Astrocyte (in vitro differentiated cells and primary cell): ENCODE measurements around the gene SH3BP4. TPM values are rescaled to one million over a fixed set of nuclear protein-coding genes. Genes with fewer than 3 reads are reported as not detected.

ENCODE experiments used
- DNase-seq: peaks from one replicate; pipeline ENCODE4 v3.0.0-alpha.2; 2010; ENCODE audit warnings: low read depth
- FAIRE-seq: peaks from 2 replicates; lab custom pipeline; 2011; peaks lifted over from hg19 to GRCh38; lab: Jason Lieb, UNC
- H2AFZ ChIP-seq: 2 replicates; pipeline ENCODE4 v1.6.0; 2012; ENCODE audit warnings: low read depth, low read length, inconsistent platforms
- H3K27ac ChIP-seq: 2 replicates; pipeline ENCODE4 v1.5.1; 2011; ENCODE audit warnings: low read depth, low read length, inconsistent platforms
- H3K27me3 ChIP-seq: 2 replicates; pipeline ENCODE4 v1.6.0; 2011; ENCODE audit warnings: low read length, inconsistent platforms; ENCODE audit not compliant: insufficient read depth
- H3K36me3 ChIP-seq: 2 replicates; pipeline ENCODE4 v1.5.1; 2011; ENCODE audit warnings: low read length, inconsistent platforms; ENCODE audit not compliant: insufficient read depth
- H3K4me1 ChIP-seq: 2 replicates; pipeline ENCODE4 v1.5.1; 2011; ENCODE audit warnings: low read length, inconsistent platforms; ENCODE audit not compliant: insufficient read depth
- H3K4me2 ChIP-seq: 2 replicates; pipeline ENCODE4 v1.6.0; 2012; ENCODE audit warnings: low read length, inconsistent platforms
- H3K4me3 ChIP-seq: 2 replicates; pipeline ENCODE4 v1.5.1; 2011; ENCODE audit warnings: low read depth, mild to moderate bottlenecking, low read length, inconsistent platforms; ENCODE audit not compliant: insufficient read depth
- H3K79me2 ChIP-seq: 2 replicates; pipeline ENCODE4 v1.6.0; 2012; ENCODE audit warnings: mild to moderate bottlenecking, low read length, inconsistent platforms; ENCODE audit not compliant: insufficient read depth
- H3K9ac ChIP-seq: 2 replicates; pipeline ENCODE4 v1.6.0; 2012; ENCODE audit warnings: mild to moderate bottlenecking, low read length, inconsistent platforms
- H3K9me3 ChIP-seq: 2 replicates; pipeline ENCODE4 v1.5.1; 2012; ENCODE audit warnings: low read depth, mild to moderate bottlenecking, low read length, inconsistent platforms; ENCODE audit not compliant: insufficient read depth
- H4K20me1 ChIP-seq: 2 replicates; pipeline ENCODE4 v1.6.0; 2012; ENCODE audit warnings: low read length, inconsistent platforms; ENCODE audit not compliant: insufficient read depth
- H3K27ac Mint-ChIP-seq: one replicate; pipeline ENCODE4 v1.8.0; 2021; ENCODE audit warnings: mild to moderate bottlenecking, mixed read lengths; ENCODE audit not compliant: unreplicated experiment
- H3K27me3 Mint-ChIP-seq: one replicate; pipeline ENCODE4 v1.8.0; 2021; ENCODE audit warnings: low read depth, mixed read lengths; ENCODE audit not compliant: unreplicated experiment
- H3K36me3 Mint-ChIP-seq: one replicate; pipeline ENCODE4 v1.8.0; 2021; ENCODE audit warnings: low read depth, mixed read lengths; ENCODE audit not compliant: unreplicated experiment
- H3K4me1 Mint-ChIP-seq: one replicate; pipeline ENCODE4 v1.8.0; 2021; ENCODE audit warnings: low read depth, mixed read lengths; ENCODE audit not compliant: unreplicated experiment
- H3K4me3 Mint-ChIP-seq: one replicate; pipeline ENCODE4 v1.8.0; 2021; ENCODE audit warnings: mild to moderate bottlenecking, moderate library complexity, mixed read lengths; ENCODE audit not compliant: unreplicated experiment
- H3K9me3 Mint-ChIP-seq: one replicate; pipeline ENCODE4 v1.8.0; 2021; ENCODE audit warnings: mild to moderate bottlenecking, mixed read lengths; ENCODE audit not compliant: unreplicated experiment
- EZH2 ChIP-seq: IDR thresholded peaks from 2 replicates; pipeline ENCODE4 v1.6.1; 2012; ENCODE audit warnings: mild to moderate bottlenecking, low read length, inconsistent platforms; ENCODE audit not compliant: insufficient read depth
- total RNA-seq: library from RNA; stranded (reverse); gene quantifications from 2 replicates; pipeline ENCODE4 v1.2.1, GENCODE V29; 2021
- TF ChIP-seq, protein P1 (sequence below): IDR thresholded peaks from 2 replicates; pipeline ENCODE4 v1.5.1; 2011; ENCODE audit warnings: low read depth, mild to moderate bottlenecking, inconsistent platforms, low read length, moderate library complexity; ENCODE audit not compliant: insufficient read depth

SH3BP4 gene
- total RNA-seq, 1 donor from 2014 or later: 127 TPM

DNA sequence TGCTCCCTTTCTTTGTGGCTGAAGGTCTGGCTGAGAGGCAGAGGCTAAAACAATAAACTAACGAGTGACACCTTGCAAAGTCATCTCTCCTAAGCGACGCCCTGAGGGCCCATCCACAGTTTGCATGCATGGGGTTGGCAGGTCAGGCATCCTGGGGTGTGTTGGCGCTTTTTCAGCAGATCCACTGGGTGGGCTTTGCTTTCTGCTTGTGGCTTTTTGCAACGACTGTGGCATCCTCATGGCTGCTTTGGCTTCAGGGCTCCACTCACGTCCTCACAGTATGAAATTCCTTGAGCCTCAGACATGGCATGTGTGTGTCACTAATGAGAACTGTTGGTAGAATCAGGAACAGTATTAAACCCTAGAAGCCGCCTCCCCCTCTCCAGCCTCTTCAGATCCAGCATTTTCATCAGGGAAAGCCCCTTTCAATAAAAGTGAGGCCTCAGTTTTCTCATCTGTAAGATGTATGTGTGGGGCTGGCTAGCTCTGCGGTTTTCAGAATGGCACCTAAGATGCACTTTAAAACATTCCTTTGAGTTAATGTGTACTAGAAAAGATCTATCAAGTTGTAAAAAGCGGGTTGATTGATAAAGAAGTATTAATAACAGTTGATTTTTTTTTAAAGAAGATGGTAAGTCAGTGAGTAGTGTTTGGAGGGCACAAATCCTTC lies 72.5 kb downstream of the SH3BP4 start:
- Mint-ChIP-seq H3K36me3 (peaks cover 25% of the 10 kb centered on the region), H3K27ac (peak overlapping the region; percentile 82), H3K27me3 (no peaks in the 10 kb centered on the region), H3K4me3 (peak overlapping the region; percentile 27), H3K9me3 (no peaks in the 10 kb centered on the region), H3K4me1 (peaks cover 67% of the 10 kb centered on the region)
- Histone ChIP-seq H3K9ac (peak overlapping the region; percentile 56), H3K27me3 (no peaks in the 10 kb centered on the region), H3K4me3 (no peak overlapping the region), H3K79me2 (peaks cover 95% of the 10 kb centered on the region), H3K27ac (peak overlapping the region; percentile 80), H2AFZ (no peak overlapping the region), H3K9me3 (no peaks in the 10 kb centered on the region), H3K36me3 (peaks cover 2% of the 10 kb centered on the region), H3K4me1 (peaks cover 74% of the 10 kb centered on the region), H3K4me2 (peak overlapping the region; percentile 59), H4K20me1 (peaks cover 71% of the 10 kb centered on the region)
- FAIRE-seq: peak; percentile 95
- no peak for TF ChIP-seq EZH2
- TF ChIP-seq, protein P1, sequence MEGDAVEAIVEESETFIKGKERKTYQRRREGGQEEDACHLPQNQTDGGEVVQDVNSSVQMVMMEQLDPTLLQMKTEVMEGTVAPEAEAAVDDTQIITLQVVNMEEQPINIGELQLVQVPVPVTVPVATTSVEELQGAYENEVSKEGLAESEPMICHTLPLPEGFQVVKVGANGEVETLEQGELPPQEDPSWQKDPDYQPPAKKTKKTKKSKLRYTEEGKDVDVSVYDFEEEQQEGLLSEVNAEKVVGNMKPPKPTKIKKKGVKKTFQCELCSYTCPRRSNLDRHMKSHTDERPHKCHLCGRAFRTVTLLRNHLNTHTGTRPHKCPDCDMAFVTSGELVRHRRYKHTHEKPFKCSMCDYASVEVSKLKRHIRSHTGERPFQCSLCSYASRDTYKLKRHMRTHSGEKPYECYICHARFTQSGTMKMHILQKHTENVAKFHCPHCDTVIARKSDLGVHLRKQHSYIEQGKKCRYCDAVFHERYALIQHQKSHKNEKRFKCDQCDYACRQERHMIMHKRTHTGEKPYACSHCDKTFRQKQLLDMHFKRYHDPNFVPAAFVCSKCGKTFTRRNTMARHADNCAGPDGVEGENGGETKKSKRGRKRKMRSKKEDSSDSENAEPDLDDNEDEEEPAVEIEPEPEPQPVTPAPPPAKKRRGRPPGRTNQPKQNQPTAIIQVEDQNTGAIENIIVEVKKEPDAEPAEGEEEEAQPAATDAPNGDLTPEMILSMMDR: no peak
- peak; percentile 46 for DNase-seq

- Histone ChIP-seq H3K9me3 (no peaks in the 10 kb centered on the region), H3K4me3 (no peak overlapping the region), H3K4me1 (peaks cover 74% of the 10 kb centered on the region), H2AFZ (no peak overlapping the region), H3K79me2 (peaks cover 97% of the 10 kb centered on the region), H4K20me1 (peaks cover 76% of the 10 kb centered on the region), H3K27ac (peak overlapping the region; percentile 80), H3K9ac (peak overlapping the region; percentile 56), H3K4me2 (peak overlapping the region; percentile 59), H3K36me3 (no peaks in the 10 kb centered on the region), H3K27me3 (no peaks in the 10 kb centered on the region)
- H3K9me3 Mint-ChIP-seq: no peaks in the 10 kb centered on the region
- H3K36me3 Mint-ChIP-seq: peaks cover 21% of the 10 kb centered on the region
- H3K27ac Mint-ChIP-seq: peak overlapping the region; percentile 82
- FAIRE-seq (no peak), DNase-seq (no peak)
- peaks cover 72% of the 10 kb centered on the region for H3K4me1 Mint-ChIP-seq
- no peaks in the 10 kb centered on the region for H3K27me3 Mint-ChIP-seq
- TF ChIP-seq, protein P1: no peak
- no peak for TF ChIP-seq EZH2
- no peak overlapping the region for H3K4me3 Mint-ChIP-seq
These were observed 73.3 kb downstream of the SH3BP4 start for GRCh38 chr2:235024931-235025773.
